Measurements from ENCODE around the gene ESRRA.

GRCh38 chr11:64265176-64266160 is 39.9 kb upstream of the ESRRA start:
- TF ChIP-seq CTCF (conservative IDR thresholded peaks at IDR 0.05; ENCODE audit: low read length) (no peak), EZH2phosphoT487 (IDR thresholded peaks at IDR 0.05; ENCODE audit: borderline replicate concordance, low read depth, low read length) (no peak)

Measured in OCI-LY7 (cell line).